GM18873 (cell line): Measurements from ENCODE around the gene STPG3.
"Not testable (repeated sequence)": the region's sequence is repeated elsewhere in the genome, so short reads cannot be mapped to it uniquely, and the experiment has no call there.

Experiments used
- ATAC-seq: cut with Tn5 transposase; IDR thresholded peaks from one replicate; pipeline ENCODE4 v1.9.1; 2021; ENCODE audit warnings: mild to moderate bottlenecking, moderate library complexity, moderate number of reproducible peaks; ENCODE audit not compliant: unreplicated experiment, low FRiP score

Gene STPG3

DNA sequence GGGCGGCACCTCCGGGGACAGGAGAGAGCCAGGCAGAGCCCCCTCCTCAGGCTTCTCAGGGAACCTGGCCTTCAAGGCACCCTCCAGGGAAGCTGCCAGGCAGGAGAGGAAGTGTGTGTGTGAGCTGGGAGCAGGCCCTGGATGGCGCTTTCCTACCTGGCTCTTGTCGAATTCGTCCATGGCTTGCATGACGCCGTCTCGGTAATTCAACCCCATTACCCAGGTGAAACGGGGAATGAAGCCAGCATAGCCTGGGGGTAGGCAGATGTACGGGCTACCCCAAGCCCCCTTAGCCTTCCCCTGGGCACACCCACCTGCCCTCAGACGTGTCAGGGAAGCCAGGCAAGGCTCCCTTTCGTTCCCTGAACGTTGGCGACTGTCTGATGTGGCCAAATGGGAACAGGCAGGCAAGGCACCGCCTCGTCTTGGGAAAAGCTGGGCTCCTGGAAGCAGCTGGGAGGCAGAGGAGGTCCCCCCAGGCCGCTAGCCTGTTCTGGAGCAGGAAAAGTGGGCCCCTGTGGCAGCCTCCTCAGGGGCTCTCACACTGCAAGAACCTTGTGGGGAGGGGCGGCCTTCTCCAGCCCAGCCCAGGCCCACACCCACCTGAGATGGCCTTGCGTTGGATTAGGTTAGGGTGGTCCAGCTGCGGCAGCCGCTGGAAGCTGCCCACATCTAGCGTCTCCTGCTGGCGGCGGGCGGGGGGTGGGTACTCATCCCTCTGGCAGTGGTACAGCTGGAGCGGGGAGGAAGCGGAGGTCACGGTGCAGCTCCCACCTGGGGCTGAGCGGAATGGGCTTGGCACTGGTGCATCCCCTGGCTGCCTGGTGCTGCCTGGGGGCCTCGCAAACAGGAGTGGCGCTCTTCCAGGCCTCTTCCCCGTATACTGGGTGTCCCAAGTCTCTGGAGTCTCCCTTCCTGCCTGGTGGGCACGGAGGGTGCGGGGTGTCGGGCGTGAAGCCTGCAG is 6.3 kb upstream of the STPG3 start:
- ATAC-seq, result no peak

DNA sequence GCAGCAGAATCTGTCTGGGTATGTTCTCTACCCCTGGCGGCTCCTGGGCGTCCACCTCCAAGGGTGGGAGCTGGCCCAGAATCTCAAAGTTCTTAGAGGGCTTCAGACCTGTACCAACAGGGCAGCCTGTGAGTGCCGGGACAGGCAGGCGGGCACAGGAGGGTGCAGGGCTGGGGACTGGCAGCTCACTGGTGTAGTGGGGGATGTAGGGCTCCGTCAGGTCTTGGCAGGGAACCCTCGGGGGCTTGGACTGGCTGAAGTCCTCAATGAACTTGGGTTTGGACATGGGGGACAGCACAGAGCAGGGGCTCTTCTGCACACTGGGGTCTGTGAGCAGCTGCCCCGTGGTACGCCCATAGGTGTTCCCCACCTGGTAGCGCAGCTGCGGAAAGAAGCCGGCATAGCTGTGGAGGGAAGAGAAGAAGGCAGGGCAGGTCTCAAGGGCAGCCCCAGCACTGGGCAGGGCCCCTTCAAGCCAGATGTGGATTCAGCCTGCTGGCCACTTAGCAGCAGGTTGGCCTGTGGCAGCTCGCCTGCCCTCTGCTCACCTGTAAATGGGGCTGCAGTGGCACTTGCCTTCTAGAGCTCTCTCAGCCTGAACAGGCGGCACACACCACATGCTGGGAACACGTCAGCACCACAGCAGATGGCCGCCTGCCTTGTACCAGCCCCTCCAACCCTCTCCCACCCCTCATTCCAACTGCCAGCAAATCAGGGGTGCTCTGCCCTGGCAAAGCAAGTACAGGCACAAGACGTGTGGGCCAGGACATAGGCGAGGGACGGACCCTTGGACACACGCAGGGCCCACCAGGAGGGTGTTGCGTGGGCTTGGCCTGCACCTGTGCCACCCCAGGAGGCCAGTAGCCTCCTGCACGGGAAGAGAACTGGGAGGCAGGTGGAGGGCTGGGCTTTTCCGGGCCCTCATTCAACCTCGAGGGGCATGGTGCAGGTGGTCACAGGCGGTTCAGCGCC is 5.3 kb upstream of the STPG3 start:
- no peak for ATAC-seq

DNA sequence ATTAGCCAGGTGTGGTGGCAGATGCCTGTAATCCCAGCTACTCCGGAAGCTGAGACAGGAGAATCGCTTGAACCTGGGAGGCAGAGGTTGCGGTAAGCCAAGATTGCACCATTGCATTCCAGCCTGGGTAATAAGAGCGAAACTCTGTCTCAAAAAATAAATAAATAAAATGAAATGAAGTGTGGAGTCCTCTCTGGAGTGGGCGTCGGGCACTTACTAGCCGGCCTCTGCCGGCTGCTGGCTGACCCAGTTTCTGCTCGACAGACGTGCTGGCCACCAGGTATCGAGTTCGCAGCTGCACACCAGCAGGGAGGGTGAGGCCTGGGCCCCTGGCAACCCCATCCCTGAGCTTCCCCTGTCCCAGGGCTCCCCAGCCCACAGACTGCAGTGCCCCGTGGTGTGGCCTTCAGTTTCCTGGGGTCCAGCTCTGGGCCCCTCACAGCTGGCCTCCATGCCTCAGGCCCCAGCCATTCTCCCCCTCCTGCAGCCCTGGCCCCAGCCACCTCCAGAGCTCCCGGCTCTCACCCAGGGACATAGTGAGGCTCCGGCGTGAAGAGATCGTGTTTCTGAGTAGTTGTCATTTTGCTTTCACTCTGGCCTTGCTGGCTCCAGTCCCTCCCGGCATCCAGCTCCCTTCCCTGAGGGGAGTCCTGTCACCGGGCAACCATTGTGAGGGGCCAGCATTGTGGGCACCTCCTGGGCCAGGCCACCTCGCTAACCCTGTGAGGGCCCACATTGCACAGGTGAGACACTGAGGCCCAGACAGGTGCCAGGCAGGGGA is 3.8 kb upstream of the STPG3 start:
- no peak for ATAC-seq

DNA sequence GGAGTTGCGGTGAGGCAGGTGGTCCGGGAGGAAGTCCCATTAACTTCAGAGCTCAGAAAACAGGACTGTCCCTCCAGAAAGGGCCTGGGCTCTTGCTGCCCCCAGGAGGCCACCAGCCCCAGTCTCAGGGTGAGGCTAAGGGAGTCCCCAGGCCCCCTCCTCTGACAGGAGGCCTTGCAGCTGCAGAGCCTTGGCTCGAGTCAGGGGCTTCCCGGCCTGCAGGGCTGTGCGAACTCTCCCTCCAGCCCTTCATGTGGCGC is 3.2 kb upstream of the STPG3 start:
- ATAC-seq, result no peak

DNA sequence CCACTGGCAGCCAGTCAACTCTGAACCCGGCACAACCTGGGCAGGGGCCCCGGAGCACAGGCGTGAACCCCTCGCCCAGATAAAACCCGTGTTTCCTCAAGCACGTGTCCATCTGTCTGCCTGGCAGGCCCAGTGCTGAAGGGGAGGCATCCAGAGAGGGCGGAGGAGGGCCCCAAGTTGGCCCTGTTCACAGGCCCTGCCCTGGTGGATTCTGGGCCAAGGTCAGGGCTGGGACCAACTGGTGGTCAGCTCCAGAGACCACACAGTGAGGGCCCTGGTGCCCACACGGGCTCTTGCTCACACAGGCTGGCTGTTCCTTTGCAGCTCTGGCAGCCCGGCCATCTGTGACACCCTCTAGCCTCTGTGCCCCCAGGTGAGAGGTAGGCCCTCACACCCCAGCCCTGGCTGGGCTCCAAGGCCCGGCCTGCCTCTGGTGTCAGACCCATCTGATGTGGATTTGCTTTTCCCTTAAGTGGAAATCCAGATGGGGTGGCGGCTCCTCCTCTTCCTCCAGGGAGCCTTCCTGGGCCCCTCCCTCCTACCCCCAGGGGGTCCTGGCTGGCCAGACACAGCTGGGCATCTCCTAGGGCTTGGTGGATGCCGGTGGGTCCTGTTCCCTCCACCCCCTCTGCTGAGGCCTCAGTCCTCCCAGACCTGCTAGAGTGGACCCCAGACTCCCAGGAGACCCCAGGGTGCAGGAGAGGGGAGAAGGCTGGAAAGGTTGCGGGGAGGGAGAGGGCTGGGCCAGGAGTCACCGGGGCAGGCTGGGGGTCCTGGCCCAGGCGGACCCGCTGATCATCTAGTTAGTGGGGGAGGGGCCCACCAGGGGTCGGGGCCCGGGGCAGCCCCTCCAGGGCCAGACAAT is 525 bp upstream of the STPG3 start:
- no peak for ATAC-seq

DNA sequence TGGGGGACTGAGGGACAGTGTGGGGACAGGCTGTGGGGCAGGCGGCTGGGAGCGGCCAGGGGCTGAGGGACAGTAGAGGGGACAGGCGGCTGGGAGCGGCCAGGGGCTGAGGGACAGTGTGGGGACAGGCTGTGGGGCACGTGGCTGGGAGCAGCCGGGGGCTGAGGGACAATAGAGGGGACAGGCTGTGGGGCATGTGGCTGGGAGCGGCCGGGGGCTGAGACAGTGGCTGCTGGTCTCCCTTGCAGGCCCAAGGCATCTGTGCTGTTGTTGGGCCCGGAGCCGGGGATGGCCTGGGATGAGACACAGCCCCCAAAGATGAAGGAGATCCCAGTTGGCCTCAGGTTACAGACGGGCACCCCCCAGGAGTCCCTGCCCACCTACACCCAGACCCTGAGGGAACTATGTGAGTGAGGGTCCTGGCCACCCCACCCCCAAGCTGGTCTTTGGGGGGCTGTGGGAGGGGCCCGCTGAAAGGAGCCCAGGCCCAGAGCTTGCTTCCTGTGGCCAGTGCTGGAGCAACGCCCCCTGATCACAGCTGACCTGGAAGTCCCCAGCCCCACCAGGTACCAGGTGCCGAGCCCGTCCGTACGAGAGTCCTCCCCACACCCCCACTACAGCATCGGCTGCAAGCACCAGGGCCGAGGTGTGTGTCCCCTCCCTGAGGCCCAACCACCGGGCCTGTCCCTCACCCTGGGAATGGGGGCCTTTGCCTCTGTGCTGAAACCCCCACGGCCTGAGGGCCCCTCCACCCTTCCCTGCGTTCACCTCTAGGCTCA is 593 bp downstream of the STPG3 start:
- no peak for ATAC-seq

DNA sequence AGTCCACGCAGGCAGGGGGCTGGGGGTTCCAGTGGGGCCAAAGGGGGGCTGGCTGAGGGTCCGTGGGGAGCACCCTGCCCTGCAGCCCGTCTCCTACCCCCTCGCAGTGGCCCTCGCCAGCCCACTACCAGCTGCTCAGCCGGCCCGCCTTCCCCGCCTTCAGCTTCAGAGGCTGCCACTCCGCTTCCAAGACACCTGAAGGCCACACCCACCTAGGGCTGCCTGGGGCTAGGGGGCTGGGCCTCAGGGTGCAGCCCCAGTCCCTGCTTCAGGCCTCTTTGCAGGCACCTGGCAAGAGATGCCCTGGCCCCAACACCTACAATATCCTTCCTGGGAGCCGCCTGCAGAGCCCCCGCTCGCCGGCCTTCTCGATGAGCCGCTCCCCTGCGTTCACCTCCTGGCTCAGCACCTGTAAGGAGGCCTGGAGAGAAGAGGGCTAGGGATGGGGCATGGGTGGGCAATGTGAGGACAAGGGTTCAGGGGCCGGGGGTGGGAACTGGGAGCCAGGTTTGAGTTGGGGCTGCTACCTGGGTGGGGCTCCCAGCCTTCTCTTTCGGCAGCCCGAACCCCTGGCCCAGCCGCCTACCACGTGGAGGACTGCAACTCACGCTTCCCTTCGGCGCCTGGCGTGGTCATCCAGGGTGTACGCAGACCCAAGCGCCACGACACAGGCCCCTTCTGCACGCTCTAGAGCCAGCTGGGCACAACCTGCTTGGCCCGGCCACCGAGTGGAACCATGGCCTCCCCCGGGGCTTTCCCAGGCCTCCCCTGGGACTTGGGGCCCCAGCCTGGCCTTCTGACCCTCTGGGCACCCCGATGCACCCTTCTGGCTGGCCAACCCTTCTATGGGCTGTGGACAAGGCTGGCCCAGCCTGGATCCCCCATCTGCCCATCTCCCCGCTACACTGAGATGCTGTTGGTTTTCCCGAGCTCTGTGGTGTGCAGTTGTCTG is 1.7 kb downstream of the STPG3 start:
- ATAC-seq, result no peak

DNA sequence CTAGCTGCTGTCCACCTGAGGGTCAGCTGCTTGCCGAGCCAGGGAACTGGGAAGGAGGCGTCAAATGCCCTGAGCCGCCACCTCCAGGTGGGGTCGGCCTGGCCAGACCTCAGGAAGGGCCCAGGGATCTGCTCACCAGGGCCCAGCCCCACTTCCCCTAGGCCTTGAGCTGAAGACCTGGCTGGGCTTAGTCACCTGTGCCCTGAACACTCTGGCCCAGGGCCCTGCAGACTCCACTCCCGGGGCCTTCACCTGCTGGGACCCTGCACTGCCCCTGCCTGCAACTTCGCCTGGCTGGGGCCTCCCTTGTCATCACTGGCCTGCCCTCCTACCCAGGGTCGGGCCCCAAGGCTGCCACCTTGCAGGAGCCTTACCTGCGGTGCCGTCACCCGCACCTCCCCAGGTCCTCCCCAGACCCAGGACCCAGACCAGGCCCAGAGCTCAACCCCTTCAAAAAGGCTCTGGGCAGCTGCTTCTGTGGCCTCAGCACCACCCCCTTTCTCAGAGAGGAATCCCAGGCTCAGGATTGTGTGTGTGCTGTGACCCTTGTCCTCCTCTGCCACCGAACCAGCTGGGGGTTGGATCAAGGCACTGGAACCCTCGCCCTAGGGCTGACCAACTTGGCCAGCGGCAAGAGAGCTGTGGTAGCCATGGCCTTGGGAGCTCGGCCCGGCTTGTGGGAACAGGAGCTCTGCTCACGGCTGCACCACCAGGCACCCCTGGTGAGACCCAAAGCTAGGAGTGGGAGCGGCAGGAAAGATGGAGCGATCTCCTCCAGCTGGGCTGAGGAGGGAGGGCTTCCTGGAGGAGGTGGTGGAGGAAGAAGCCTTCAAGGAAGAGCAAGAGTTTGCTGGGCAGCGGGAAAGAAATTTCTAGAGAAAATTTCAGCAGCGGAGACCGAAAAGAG is 2.9 kb downstream of the STPG3 start:
- no peak for ATAC-seq

DNA sequence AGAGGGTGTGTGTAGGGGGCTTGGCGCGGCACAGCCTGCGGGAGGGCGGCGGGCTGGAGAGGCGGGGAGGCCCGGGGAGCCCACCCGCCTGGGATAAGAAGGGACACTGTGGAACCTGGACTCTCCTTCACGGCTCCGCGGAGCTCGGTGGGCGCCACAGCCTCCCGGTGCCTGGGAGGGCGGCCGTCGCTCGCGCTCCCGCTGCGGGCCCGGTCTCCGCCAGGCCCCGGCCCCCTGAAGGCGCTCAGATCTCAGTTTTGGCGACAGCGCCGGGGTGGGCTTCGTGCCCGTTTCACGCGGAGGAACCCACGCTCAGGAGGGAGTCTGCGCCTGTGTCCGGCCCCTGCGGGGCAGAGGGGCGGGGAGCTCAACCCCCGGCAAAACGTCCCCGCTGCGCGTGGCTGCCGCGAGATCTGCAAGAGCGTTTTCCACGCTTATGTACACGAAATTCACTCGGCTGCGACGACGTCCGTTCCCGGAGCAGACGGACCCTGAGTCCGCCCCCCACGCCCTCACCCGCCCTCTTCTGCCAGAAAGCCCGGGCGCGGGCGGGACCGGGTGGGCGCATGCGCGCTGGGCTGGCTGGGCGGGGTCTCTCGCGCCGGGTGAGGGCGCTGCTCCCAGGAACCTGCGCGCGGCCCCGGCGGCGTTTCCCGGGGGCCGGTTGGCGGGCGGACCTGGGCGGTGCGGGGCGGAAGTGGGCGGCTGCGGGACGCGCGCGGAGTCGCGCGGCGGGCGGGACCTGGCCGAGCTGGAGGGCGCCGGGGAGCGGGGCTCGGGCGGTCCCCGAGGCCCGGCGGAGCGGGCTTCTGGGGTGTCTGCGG is 3.8 kb downstream of the STPG3 start, which contains the start of gene NELFB:
NELFB (plus strand) TSS at position 704 of the 824 bp plus-strand sequence.
- ATAC-seq, result peak; percentile 50

DNA sequence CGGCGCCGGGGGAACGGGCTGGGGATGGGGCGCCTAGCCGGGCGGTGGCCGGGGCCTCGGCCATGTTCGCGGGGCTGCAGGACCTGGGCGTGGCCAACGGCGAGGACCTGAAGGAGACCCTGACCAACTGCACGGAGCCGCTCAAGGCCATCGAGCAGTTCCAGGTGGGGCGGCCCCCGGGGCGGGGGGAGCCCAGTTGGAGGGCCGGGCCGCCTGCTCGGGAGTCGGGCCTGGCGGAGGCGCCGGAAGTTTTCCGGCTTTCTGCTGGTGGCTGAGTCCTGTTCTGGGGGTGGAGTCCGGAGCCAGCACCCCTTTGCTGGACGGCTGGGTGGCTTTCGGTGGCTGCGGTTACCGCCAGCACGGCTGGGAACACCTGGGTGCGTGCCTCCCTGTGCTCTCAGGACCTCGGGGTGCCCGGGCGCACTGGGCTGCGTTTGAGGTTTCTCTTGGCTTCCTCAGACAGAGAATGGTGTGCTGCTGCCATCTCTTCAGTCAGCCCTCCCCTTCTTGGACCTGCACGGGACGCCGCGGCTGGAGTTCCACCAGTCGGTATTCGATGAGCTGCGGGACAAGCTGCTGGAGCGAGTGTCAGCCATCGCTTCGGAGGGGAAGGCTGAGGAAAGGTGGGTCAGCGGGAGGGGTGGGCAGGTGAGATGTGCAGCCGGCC is 4.5 kb downstream of the STPG3 start:
- ATAC-seq, result no peak

DNA sequence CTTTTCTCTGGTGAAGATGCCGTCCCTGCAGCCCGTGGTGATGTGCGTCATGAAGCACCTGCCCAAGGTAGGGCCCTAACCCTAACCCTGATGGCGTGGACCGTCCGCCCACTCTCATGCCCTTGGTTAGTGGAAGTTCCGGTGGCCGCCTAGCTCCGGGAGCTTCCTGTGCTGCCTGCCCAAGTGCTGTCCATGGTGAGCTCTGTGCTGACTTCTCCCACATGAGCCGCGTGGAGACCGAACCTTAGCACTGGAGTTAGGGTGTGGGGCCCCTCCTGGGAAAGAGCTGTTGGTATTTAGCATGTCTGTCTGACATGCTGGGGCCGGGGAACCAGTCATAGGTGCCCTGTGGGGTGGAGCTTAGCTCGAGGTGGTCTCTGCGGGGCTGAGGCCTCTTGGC is 5.3 kb downstream of the STPG3 start:
- no peak for ATAC-seq

DNA sequence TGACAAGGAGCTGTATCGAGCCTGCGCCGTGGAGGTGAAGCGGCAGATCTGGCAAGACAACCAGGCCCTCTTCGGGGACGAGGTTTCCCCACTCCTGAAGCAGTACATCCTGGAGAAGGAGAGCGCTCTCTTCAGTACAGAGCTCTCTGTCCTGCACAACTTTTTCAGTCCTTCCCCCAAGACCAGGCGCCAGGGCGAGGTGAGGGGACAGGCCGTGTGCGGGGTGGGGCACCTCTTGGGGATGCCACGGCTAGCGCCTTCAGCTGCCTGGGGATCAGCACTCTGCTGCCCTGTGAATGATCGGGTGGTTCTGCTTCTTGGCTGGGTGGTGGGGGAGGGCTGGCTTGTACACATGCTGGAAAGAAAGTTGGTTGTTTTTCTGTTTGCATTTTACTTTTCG is 5.8 kb downstream of the STPG3 start:
- ATAC-seq, result no peak

DNA sequence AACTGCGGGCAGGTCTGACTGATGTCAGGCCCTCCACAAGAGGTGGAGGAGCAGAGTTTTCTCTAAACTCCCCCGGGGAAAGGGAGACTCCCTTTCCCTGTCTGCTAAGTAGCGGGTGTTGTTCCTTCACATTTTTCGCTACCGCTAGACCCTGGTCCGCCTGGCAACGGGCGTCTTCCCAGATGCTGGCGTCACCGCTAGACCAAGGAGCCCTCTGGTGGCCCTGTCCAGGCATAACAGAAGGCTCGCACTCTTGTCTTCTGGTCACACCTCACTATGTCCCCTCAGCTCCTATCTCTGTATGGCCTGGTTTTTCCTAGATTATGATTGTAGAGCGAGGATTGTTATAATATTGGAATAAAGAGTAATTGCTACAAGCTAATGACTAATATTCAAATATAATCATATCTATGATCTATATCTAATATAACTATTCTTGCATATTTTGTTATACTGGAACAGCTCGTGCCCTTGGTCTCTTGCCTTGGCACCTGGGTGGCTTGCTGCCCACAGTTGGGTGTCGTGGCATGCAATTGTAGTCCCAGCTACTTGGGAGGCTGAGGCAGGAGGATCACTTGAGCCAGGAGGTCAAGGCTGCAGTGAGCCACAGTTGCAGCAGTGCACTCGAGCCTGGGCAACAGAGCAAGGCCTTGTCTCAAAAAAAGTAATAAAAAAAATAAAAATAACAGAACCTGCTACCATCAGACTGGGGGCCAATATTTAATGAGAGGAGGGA is 11.3 kb downstream of the STPG3 start:
- not testable (repeated sequence) for ATAC-seq

DNA sequence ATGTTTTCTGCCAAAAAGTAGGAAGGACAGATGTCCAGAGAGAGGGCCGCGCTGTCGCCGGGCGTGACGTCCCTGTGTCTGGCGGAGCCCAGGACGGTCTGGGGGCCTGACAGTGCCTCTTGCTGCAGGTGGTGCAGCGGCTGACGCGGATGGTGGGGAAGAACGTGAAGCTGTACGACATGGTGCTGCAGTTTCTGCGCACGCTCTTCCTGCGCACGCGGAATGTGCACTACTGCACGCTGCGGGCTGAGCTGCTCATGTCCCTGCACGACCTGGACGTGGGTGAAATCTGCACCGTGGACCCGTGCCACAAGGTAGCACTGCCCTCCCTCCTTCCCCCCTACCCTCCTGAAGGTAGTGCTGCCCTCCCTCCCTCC is 11.8 kb downstream of the STPG3 start:
- no peak for ATAC-seq

DNA sequence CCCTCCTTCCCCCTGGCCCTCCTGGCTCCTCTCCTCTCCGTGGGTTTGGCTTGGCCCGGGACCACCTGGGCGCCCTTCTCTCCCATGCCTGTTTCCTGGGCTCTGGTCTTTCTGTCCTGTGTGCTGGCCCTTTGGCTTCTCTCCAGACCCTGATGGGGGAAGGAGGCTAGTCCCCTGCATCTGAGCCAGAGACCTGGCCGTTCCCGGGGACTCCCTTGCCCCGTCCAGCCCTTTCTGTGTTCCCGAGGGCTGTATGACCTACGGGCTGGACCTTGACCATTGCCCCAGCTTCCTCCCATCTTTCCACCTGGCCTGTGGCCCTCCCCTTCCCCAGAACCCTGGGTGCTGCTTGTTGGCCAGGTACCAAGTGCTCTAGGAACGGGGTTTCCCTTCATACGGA is 12.4 kb downstream of the STPG3 start:
- ATAC-seq, result no peak
